ENCODE measurements around the gene LHPP.

Gene LHPP

GRCh38 chr10:124474514-124475070 is 13.0 kb downstream of the LHPP start:
- DNase-seq (ENCODE audit: low read depth, low spot score) = no peak
- Histone ChIP-seq H3K36me3 (ENCODE audit: insufficient read depth, insufficient read length, low read length) (no peaks in the 10 kb centered on the region), H3K4me1 (ENCODE audit: insufficient read depth, insufficient read length) (peaks cover 26% of the 10 kb centered on the region), H3K9ac (ENCODE audit: insufficient read length, low read depth) (no peak overlapping the region), H3K27me3 (ENCODE audit: insufficient read depth, insufficient read length) (no peaks in the 10 kb centered on the region), H3K4me3 (ENCODE audit: insufficient read length, low read depth) (no peak overlapping the region), H3K9me3 (ENCODE audit: insufficient read depth, low read length) (no peaks in the 10 kb centered on the region)
- TF ChIP-seq ZNF274 (IDR thresholded peaks at IDR 0.05; ENCODE audit: low read depth, low read length) (no peak), YY1 (IDR thresholded peaks at IDR 0.05; ENCODE audit: insufficient read depth, insufficient read length) (no peak), SUZ12 (IDR thresholded peaks at IDR 0.05; ENCODE audit: extremely low read depth, insufficient read depth, insufficient read length) (no peak)

- Histone ChIP-seq H3K9me3 (ENCODE audit: insufficient read depth, low read length) (no peaks in the 10 kb centered on the region), H3K27me3 (ENCODE audit: insufficient read depth, insufficient read length) (no peaks in the 10 kb centered on the region), H3K9ac (ENCODE audit: insufficient read length, low read depth) (no peak overlapping the region), H3K4me3 (ENCODE audit: insufficient read length, low read depth) (no peak overlapping the region), H3K36me3 (ENCODE audit: insufficient read depth, insufficient read length, low read length) (no peaks in the 10 kb centered on the region), H3K4me1 (ENCODE audit: insufficient read depth, insufficient read length) (peaks cover 22% of the 10 kb centered on the region)
- no peak for TF ChIP-seq ZNF274 (IDR thresholded peaks at IDR 0.05; ENCODE audit: low read depth, low read length)
- TF ChIP-seq SUZ12 (IDR thresholded peaks at IDR 0.05; ENCODE audit: extremely low read depth, insufficient read depth, insufficient read length) = no peak
- TF ChIP-seq YY1 (IDR thresholded peaks at IDR 0.05; ENCODE audit: insufficient read depth, insufficient read length) = no peak
- DNase-seq (ENCODE audit: low read depth, low spot score) = no peak
Measured at GRCh38 chr10:124476043-124476725, 14.6 kb downstream of the LHPP start.

GRCh38 chr10:124477614-124478363 is 16.2 kb downstream of the LHPP start:
- H3K27me3 ChIP-seq (ENCODE audit: insufficient read depth, insufficient read length) = no peaks in the 10 kb centered on the region
- TF ChIP-seq SUZ12 (IDR thresholded peaks at IDR 0.05; ENCODE audit: extremely low read depth, insufficient read depth, insufficient read length) (no peak), YY1 (IDR thresholded peaks at IDR 0.05; ENCODE audit: insufficient read depth, insufficient read length) (no peak), ZNF274 (IDR thresholded peaks at IDR 0.05; ENCODE audit: low read depth, low read length) (no peak)
- H3K36me3 ChIP-seq (ENCODE audit: insufficient read depth, insufficient read length, low read length) = no peaks in the 10 kb centered on the region
- DNase-seq (ENCODE audit: low read depth, low spot score) = peak; percentile 42
- H3K9me3 ChIP-seq (ENCODE audit: insufficient read depth, low read length) = no peaks in the 10 kb centered on the region
- H3K9ac ChIP-seq (ENCODE audit: insufficient read length, low read depth) = no peak overlapping the region
- no peak overlapping the region for H3K4me3 ChIP-seq (ENCODE audit: insufficient read length, low read depth)
- H3K4me1 ChIP-seq (ENCODE audit: insufficient read depth, insufficient read length) = peaks cover 25% of the 10 kb centered on the region

GRCh38 chr10:124478515-124478914 is 16.9 kb downstream of the LHPP start:
- Histone ChIP-seq H3K36me3 (ENCODE audit: insufficient read depth, insufficient read length, low read length) (no peaks in the 10 kb centered on the region), H3K9ac (ENCODE audit: insufficient read length, low read depth) (no peak overlapping the region), H3K27me3 (ENCODE audit: insufficient read depth, insufficient read length) (no peaks in the 10 kb centered on the region), H3K9me3 (ENCODE audit: insufficient read depth, low read length) (no peaks in the 10 kb centered on the region), H3K4me3 (ENCODE audit: insufficient read length, low read depth) (no peak overlapping the region), H3K4me1 (ENCODE audit: insufficient read depth, insufficient read length) (peaks cover 25% of the 10 kb centered on the region)
- DNase-seq (ENCODE audit: low read depth, low spot score) = no peak
- TF ChIP-seq YY1 (IDR thresholded peaks at IDR 0.05; ENCODE audit: insufficient read depth, insufficient read length) = no peak
- TF ChIP-seq ZNF274 (IDR thresholded peaks at IDR 0.05; ENCODE audit: low read depth, low read length) = no peak
- no peak for TF ChIP-seq SUZ12 (IDR thresholded peaks at IDR 0.05; ENCODE audit: extremely low read depth, insufficient read depth, insufficient read length)

GRCh38 chr10:124480860-124481259 is 19.2 kb downstream of the LHPP start:
- Histone ChIP-seq H3K27me3 (ENCODE audit: insufficient read depth, insufficient read length) (no peaks in the 10 kb centered on the region), H3K9ac (ENCODE audit: insufficient read length, low read depth) (no peak overlapping the region), H3K36me3 (ENCODE audit: insufficient read depth, insufficient read length, low read length) (peaks cover 4% of the 10 kb centered on the region), H3K4me3 (ENCODE audit: insufficient read length, low read depth) (no peak overlapping the region), H3K4me1 (ENCODE audit: insufficient read depth, insufficient read length) (peaks cover 25% of the 10 kb centered on the region), H3K9me3 (ENCODE audit: insufficient read depth, low read length) (no peaks in the 10 kb centered on the region)
- TF ChIP-seq SUZ12 (IDR thresholded peaks at IDR 0.05; ENCODE audit: extremely low read depth, insufficient read depth, insufficient read length) (no peak), YY1 (IDR thresholded peaks at IDR 0.05; ENCODE audit: insufficient read depth, insufficient read length) (no peak), ZNF274 (IDR thresholded peaks at IDR 0.05; ENCODE audit: low read depth, low read length) (no peak)
- peak; percentile 30 for DNase-seq (ENCODE audit: low read depth, low spot score)

GRCh38 chr10:124481717-124482116 is 20.1 kb downstream of the LHPP start:
- no peak for DNase-seq (ENCODE audit: low read depth, low spot score)
- peaks cover 9% of the 10 kb centered on the region; the same call in 1 of the 2 replicates for H3K9me3 ChIP-seq (ENCODE audit: insufficient read depth, low read length)
- TF ChIP-seq ZNF274 (IDR thresholded peaks at IDR 0.05; ENCODE audit: low read depth, low read length) = no peak
- no peak for TF ChIP-seq SUZ12 (IDR thresholded peaks at IDR 0.05; ENCODE audit: extremely low read depth, insufficient read depth, insufficient read length)
- TF ChIP-seq YY1 (IDR thresholded peaks at IDR 0.05; ENCODE audit: insufficient read depth, insufficient read length) = no peak
- peaks cover 25% of the 10 kb centered on the region for H3K4me1 ChIP-seq (ENCODE audit: insufficient read depth, insufficient read length)
- H3K36me3 ChIP-seq (ENCODE audit: insufficient read depth, insufficient read length, low read length) = peaks cover 4% of the 10 kb centered on the region
- H3K4me3 ChIP-seq (ENCODE audit: insufficient read length, low read depth) = no peak overlapping the region
- no peak overlapping the region for H3K9ac ChIP-seq (ENCODE audit: insufficient read length, low read depth)
- no peaks in the 10 kb centered on the region for H3K27me3 ChIP-seq (ENCODE audit: insufficient read depth, insufficient read length)

GRCh38 chr10:124482236-124482800 is 20.7 kb downstream of the LHPP start:
- DNase-seq (ENCODE audit: low read depth, low spot score) = no peak
- Histone ChIP-seq H3K4me3 (ENCODE audit: insufficient read length, low read depth) (no peak overlapping the region), H3K9ac (ENCODE audit: insufficient read length, low read depth) (no peak overlapping the region), H3K9me3 (ENCODE audit: insufficient read depth, low read length) (peaks cover 14% of the 10 kb centered on the region; the same call in 1 of the 2 replicates), H3K36me3 (ENCODE audit: insufficient read depth, insufficient read length, low read length) (peaks cover 4% of the 10 kb centered on the region), H3K4me1 (ENCODE audit: insufficient read depth, insufficient read length) (peaks cover 23% of the 10 kb centered on the region), H3K27me3 (ENCODE audit: insufficient read depth, insufficient read length) (no peaks in the 10 kb centered on the region)
- TF ChIP-seq YY1 (IDR thresholded peaks at IDR 0.05; ENCODE audit: insufficient read depth, insufficient read length) (no peak), SUZ12 (IDR thresholded peaks at IDR 0.05; ENCODE audit: extremely low read depth, insufficient read depth, insufficient read length) (no peak), ZNF274 (IDR thresholded peaks at IDR 0.05; ENCODE audit: low read depth, low read length) (no peak)
